B cell (primary cell): ENCODE measurements around the gene TRIM50. TPM values are rescaled to one million over a fixed set of nuclear protein-coding genes. Genes with fewer than 3 reads are reported as not detected.

Experiments used
- ATAC-seq: fragments of 200-7000 bp; cut with Tn5 transposase; one replicate; pipeline ENCODE4 v1.10.0; 2021; ENCODE audit warnings: low read depth, mild to moderate bottlenecking, moderate number of reproducible peaks, moderate library complexity
- CTCF ChIA-PET: fragments of 350-600 bp; sonication (Branson Sonifier 250); formaldehyde crosslinking; loops from one replicate; lab custom pipeline; 2021; ENCODE audit warnings: antibody characterized with exemption, inconsistent platforms; lab: Charles Lee
- POLR2A ChIA-PET: fragments of 350-600 bp; sonication (Branson Sonifier 250); formaldehyde crosslinking; loops from one replicate; lab custom pipeline; 2021; ENCODE audit warnings: antibody characterized with exemption; lab: Charles Lee
- DNase-seq: peaks from one replicate; pipeline ENCODE4 v3.0.0; 2013
- H2AFZ ChIP-seq: 2 replicates; pipeline ENCODE4 v1.6.1; 2012; ENCODE audit warnings: mild to moderate bottlenecking, low read depth, low read length; ENCODE audit not compliant: insufficient read depth, poor library complexity, severe bottlenecking
- H3K27ac ChIP-seq, 2 donors: 1 replicate in 1 of 2; 2 replicates in 1 of 2; pipeline ENCODE4 v1.5.1; 2012 to 2013; ENCODE audit warnings: low read length in 2 of 2, mild to moderate bottlenecking in 2 of 2, moderate library complexity in 1 of 2
- H3K27me3 ChIP-seq, 4 experiments: fragments of 200-600 bp in 1 of 4; sonication (generic) in 1 of 4; replicated peaks in 1 of 4; 1 replicate in 2 of 4; 2 replicates in 2 of 4; pipeline versions ENCODE4 v1.6.1 to v1.7.0; 2013 to 2016; ENCODE audit warnings: low read length in 3 of 4, mild to moderate bottlenecking in 2 of 4, mixed read lengths in 1 of 4, moderate library complexity in 1 of 4; ENCODE audit not compliant: insufficient read depth in 4 of 4, control insufficient read depth in 3 of 4; ENCODE audit errors: control extremely low read depth in 1 of 4
- H3K36me3 ChIP-seq, 2 experiments: replicated peaks in 1 of 2; 1 replicate in 1 of 2; 2 replicates in 1 of 2; pipeline versions ENCODE4 v1.6.1 to v1.7.1; 2013; ENCODE audit warnings: low read length in 1 of 2; ENCODE audit not compliant: insufficient read depth in 2 of 2, control insufficient read depth in 1 of 2; ENCODE audit errors: control extremely low read depth in 1 of 2, extremely low read depth in 1 of 2
- H3K4me1 ChIP-seq, 2 donors: fragments of 200-600 bp in 1 of 2; sonication (generic) in 1 of 2; 1 replicate in 1 of 2; 2 replicates in 1 of 2; pipeline versions ENCODE4 v1.5.1 to v1.6.1; 2013 to 2017; ENCODE audit warnings: low read length in 2 of 2; ENCODE audit not compliant: control insufficient read depth in 2 of 2, insufficient read depth in 2 of 2
- H3K4me2 ChIP-seq: replicated peaks from 2 replicates; pipeline ENCODE3; 2012; ENCODE audit warnings: mild to moderate bottlenecking, low read depth, low read length; ENCODE audit not compliant: poor library complexity, severe bottlenecking
- H3K4me3 ChIP-seq, 5 experiments: fragments of 200-600 bp in 1 of 5; sonication (generic) in 1 of 5; 1 replicate in 3 of 5; 2 replicates in 2 of 5; pipeline versions ENCODE4 v1.5.1 to v1.7.0; 2011 to 2016; ENCODE audit warnings: low read length in 4 of 5, mild to moderate bottlenecking in 4 of 5, low read depth in 2 of 5, control low read depth in 1 of 5, moderate library complexity in 1 of 5; ENCODE audit not compliant: insufficient read depth in 1 of 5; ENCODE audit errors: control extremely low read depth in 1 of 5, extremely low read depth in 1 of 5
- H3K79me2 ChIP-seq: fragments of 200-600 bp; sonication (generic); one replicate; pipeline ENCODE4 v1.6.0; 2016; ENCODE audit warnings: low read length; ENCODE audit not compliant: control insufficient read depth, insufficient read depth
- H3K9ac ChIP-seq: fragments of 200-600 bp; sonication (generic); 2 replicates; pipeline ENCODE4 v1.6.1; 2017; ENCODE audit warnings: mild to moderate bottlenecking, low read length, moderate library complexity
- H3K9me3 ChIP-seq, 3 donors: one replicate each; pipeline versions ENCODE4 v1.6.1 to v1.7.1; 2013; ENCODE audit warnings: low read length in 2 of 3; ENCODE audit not compliant: control insufficient read depth in 2 of 3, insufficient read depth in 1 of 3; ENCODE audit errors: control extremely low read depth in 1 of 3
- H4K20me1 ChIP-seq: 2 replicates; pipeline ENCODE4 v1.6.0; 2012; ENCODE audit warnings: mild to moderate bottlenecking, low read length; ENCODE audit not compliant: insufficient read depth, control insufficient read depth, poor library complexity, severe bottlenecking
- H3K27ac Mint-ChIP-seq: one replicate; pipeline ENCODE4 v1.8.0; 2021; ENCODE audit warnings: mixed read lengths
- H3K27me3 Mint-ChIP-seq: one replicate; pipeline ENCODE4 v1.8.0; 2021; ENCODE audit warnings: mixed read lengths
- H3K4me1 Mint-ChIP-seq: one replicate; pipeline ENCODE4 v1.8.0; 2021; ENCODE audit warnings: mixed read lengths
- H3K4me3 Mint-ChIP-seq: one replicate; pipeline ENCODE4 v1.8.0; 2021; ENCODE audit warnings: mixed read lengths
- H3K9me3 Mint-ChIP-seq: one replicate; pipeline ENCODE4 v1.8.0; 2022; ENCODE audit warnings: mixed read lengths; ENCODE audit not compliant: insufficient read depth
- EZH2 ChIP-seq: IDR thresholded peaks from 2 replicates; pipeline ENCODE4 v1.6.1; 2012; ENCODE audit warnings: borderline replicate concordance, low read depth, mild to moderate bottlenecking, moderate library complexity, low read length; ENCODE audit not compliant: insufficient read depth, poor library complexity, severe bottlenecking
- WGBS: methylation state at CpG from one replicate; pipeline ENCODE4 v1.1.5; 2013; ENCODE audit warnings: missing lambda C conversion rate; ENCODE audit not compliant: insufficient coverage; 5-methylcytosine and 5-hydroxymethylcytosine counted together
- intact Hi-C: fragments of 100-400 bp; cut with micrococcal nuclease; formaldehyde crosslinking; loops from one replicate; pipeline ENCODE4 v1.10.0; 2022
- polyA plus RNA-seq: library from polyadenylated mRNA; depleted of rRNA; stranded (reverse); fragments of >200 nt; gene quantifications from 2 replicates; pipeline ENCODE4 v1.2.3, GENCODE V29; 2012
- total RNA-seq, 2 donors: library from RNA; stranded (reverse); fragments of 120-200 nt in 1 of 2; gene quantifications; 1 replicate in 1 of 2; 2 replicates in 1 of 2; pipeline versions ENCODE4 v1.2.3 to v1.2.4, GENCODE V29; 2013 to 2022
- TF ChIP-seq, protein P1 (sequence below): fragments of 200-600 bp; IDR thresholded peaks from one replicate; pipeline ENCODE4 v1.8.0; 2022; ENCODE audit warnings: antibody characterized with exemption, mild to moderate bottlenecking

Gene TRIM50
- total and polyA plus RNA-seq, 2 donors (not counting 1 experiment from before 2014, with no cell fraction given): not detected

DNA sequence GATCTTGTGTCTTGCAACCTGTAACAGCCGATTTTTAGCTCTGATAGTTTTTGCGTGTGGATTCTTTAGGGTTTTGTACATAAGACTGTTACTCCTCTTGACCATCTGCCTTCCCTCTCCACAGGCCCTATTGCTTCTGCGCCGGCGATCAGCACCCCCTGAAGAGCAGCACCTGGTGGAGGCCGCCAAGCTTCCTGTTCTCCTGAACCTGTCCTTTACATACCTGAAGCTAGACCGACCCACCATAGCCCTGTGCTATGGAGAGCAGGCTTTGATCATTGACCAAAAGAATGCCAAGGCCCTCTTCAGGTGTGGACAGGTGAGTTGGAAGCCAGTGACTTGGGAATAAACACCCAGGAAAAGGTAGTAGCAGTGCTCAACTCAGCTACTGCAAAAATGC lies 12.6 kb upstream of the TRIM50 start:
- Histone ChIP-seq H3K79me2 (no peaks in the 10 kb centered on the region), H3K9ac (no peak overlapping the region), H3K27ac (no peak overlapping the region), H3K4me2 (no peak overlapping the region), H2AFZ (no peak overlapping the region), H4K20me1 (no peaks in the 10 kb centered on the region), H3K36me3 (no peaks in the 10 kb centered on the region), H3K4me3 (no peak overlapping the region), H3K27me3 (peaks cover 0 to 5% (median 0%) of the 10 kb centered on the region in 4 experiments), H3K9me3 (no peaks in the 10 kb centered on the region), H3K4me1 (no peaks in the 10 kb centered on the region)
- no peak overlapping the region for H3K27ac Mint-ChIP-seq
- WGBS: 74% methylated on average over 4 of the region's 7 CpGs
- no peak overlapping the region for H3K4me3 Mint-ChIP-seq
- intact Hi-C loops: no loop called here
- H3K9me3 Mint-ChIP-seq: no peaks in the 10 kb centered on the region
- peaks cover 4% of the 10 kb centered on the region for H3K4me1 Mint-ChIP-seq
- TF ChIP-seq, protein P1, sequence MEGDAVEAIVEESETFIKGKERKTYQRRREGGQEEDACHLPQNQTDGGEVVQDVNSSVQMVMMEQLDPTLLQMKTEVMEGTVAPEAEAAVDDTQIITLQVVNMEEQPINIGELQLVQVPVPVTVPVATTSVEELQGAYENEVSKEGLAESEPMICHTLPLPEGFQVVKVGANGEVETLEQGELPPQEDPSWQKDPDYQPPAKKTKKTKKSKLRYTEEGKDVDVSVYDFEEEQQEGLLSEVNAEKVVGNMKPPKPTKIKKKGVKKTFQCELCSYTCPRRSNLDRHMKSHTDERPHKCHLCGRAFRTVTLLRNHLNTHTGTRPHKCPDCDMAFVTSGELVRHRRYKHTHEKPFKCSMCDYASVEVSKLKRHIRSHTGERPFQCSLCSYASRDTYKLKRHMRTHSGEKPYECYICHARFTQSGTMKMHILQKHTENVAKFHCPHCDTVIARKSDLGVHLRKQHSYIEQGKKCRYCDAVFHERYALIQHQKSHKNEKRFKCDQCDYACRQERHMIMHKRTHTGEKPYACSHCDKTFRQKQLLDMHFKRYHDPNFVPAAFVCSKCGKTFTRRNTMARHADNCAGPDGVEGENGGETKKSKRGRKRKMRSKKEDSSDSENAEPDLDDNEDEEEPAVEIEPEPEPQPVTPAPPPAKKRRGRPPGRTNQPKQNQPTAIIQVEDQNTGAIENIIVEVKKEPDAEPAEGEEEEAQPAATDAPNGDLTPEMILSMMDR: no peak
- TF ChIP-seq EZH2: no peak
- ATAC-seq: no peak
- ChIA-PET CTCF (interaction anchor here (0.8 kb wide), 1 partner anchor 111 kb away, joined by 5 read pairs; no protein-coding TSS in a partner anchor), POLR2A (interaction anchor here (0.7 kb wide), 1 partner anchor 19 kb away, joined by 6 read pairs; no protein-coding TSS in a partner anchor)
- no peak for DNase-seq
- H3K27me3 Mint-ChIP-seq: peaks cover 20% of the 10 kb centered on the region

DNA sequence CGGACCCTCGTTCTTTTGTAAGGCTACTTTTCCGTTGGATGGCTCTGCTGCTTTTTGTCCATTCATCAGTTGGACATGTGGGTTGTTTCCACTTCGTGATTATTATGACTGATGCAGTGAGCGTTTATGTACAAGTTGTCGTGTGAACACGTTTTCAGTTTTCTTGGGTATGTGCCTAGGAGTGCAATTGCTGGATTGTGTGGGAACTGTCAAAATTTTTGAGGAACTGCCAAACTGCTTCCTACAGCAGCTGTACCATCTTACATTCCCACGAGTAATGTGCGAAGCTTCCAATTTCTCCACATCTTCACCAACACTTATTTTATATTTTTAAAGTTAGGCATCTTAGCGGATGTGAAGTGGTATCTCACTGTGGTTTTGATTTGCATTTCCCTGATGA lies 10.4 kb upstream of the TRIM50 start:
- H3K9ac ChIP-seq: no peak overlapping the region
- Mint-ChIP-seq H3K4me3 (no peak overlapping the region), H3K27me3 (peaks cover 15% of the 10 kb centered on the region), H3K27ac (no peak overlapping the region), H3K9me3 (no peaks in the 10 kb centered on the region), H3K4me1 (peaks cover 4% of the 10 kb centered on the region)
- H3K36me3 ChIP-seq: no peaks in the 10 kb centered on the region
- 67% methylated on average over 4 of the region's 10 CpGs for WGBS
- DNase-seq: no peak
- TF ChIP-seq, protein P1: no peak
- no peak for TF ChIP-seq EZH2
- no peak overlapping the region for H3K27ac ChIP-seq
- no peaks in the 10 kb centered on the region for H3K4me1 ChIP-seq
- CTCF ChIA-PET: no interaction called here
- H3K4me3 ChIP-seq: no peak overlapping the region
- POLR2A ChIA-PET: no interaction called here
- H3K79me2 ChIP-seq: no peaks in the 10 kb centered on the region
- peaks cover 0 to 5% (median 0%) of the 10 kb centered on the region in 4 experiments for H3K27me3 ChIP-seq
- H3K9me3 ChIP-seq: no peaks in the 10 kb centered on the region
- H3K4me2 ChIP-seq: no peak overlapping the region
- H2AFZ ChIP-seq: no peak overlapping the region
- ATAC-seq: no peak
- H4K20me1 ChIP-seq: no peaks in the 10 kb centered on the region
- intact Hi-C loops: no loop called here
